Endothelial cell of umbilical vein (primary cell): ENCODE results near the gene LLPH.

Experiments
- EZH2 ChIP-seq: IDR thresholded peaks from 2 replicates; pipeline ENCODE4 v1.6.1; 2012; ENCODE audit warnings: borderline replicate concordance, low read depth, mild to moderate bottlenecking, moderate library complexity, low read length, inconsistent platforms; ENCODE audit not compliant: severe bottlenecking
- TF ChIP-seq, protein P1 (sequence below), 2 donors: IDR thresholded peaks; 1 replicate in 1 of 2; 2 replicates in 1 of 2; pipeline ENCODE4 v1.5.1; 2011; ENCODE audit warnings: low read length in 2 of 2, mild to moderate bottlenecking in 2 of 2, moderate library complexity in 2 of 2, control low read depth in 1 of 2, inconsistent platforms in 1 of 2, low read depth in 1 of 2; ENCODE audit not compliant: insufficient read depth in 1 of 2; ENCODE audit errors: extremely low read depth in 1 of 2

DNA sequence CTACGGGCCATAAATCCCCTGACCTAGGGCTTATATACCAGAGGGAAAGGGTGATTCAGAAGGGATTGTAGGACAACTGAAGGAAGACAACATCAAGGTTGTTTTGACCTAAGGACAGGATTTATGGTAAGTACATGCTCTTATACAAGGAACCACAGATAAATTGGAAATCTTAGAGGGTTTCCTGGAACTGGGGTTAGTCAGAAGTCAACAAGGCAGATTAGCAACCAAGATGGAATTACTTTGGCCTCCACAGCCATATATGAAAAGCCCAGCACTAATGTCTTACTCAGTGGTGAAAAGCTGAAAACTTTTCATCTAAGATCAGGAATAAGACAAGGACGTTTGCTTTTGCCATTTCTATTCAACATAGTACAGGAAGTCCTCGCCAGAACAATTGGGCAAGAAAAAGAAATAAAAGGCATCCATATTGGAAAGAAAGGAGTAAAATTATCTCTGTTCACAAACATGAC lies 33.8 kb upstream of the LLPH start:
- TF ChIP-seq, protein P1, sequence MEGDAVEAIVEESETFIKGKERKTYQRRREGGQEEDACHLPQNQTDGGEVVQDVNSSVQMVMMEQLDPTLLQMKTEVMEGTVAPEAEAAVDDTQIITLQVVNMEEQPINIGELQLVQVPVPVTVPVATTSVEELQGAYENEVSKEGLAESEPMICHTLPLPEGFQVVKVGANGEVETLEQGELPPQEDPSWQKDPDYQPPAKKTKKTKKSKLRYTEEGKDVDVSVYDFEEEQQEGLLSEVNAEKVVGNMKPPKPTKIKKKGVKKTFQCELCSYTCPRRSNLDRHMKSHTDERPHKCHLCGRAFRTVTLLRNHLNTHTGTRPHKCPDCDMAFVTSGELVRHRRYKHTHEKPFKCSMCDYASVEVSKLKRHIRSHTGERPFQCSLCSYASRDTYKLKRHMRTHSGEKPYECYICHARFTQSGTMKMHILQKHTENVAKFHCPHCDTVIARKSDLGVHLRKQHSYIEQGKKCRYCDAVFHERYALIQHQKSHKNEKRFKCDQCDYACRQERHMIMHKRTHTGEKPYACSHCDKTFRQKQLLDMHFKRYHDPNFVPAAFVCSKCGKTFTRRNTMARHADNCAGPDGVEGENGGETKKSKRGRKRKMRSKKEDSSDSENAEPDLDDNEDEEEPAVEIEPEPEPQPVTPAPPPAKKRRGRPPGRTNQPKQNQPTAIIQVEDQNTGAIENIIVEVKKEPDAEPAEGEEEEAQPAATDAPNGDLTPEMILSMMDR (IDR thresholded peaks at IDR 0.05; ENCODE audit: extremely low read depth in 1 of 2, insufficient read depth in 1 of 2, low read depth in 1 of 2, low read length in 2 of 2), result no peak
- TF ChIP-seq EZH2, result no peak
